SK-N-MC (cell line): ENCODE data around the gene HMGCS1.

Experiments used
- DNase-seq: peaks from one replicate; pipeline ENCODE4 v3.0.0-alpha.2; 2011; ENCODE audit warnings: low read depth, low spot score
- H3K27ac ChIP-seq: fragments of 200-600 bp; sonication (generic); 2 replicates; pipeline ENCODE4 v1.5.1; 2016; ENCODE audit warnings: mixed run types
- H3K36me3 ChIP-seq: fragments of 200-600 bp; sonication (generic); 2 replicates; pipeline ENCODE4 v1.6.1; 2017; ENCODE audit warnings: antibody characterized with exemption, low read length, mixed read lengths; ENCODE audit not compliant: insufficient read depth
- H3K4me3 ChIP-seq: fragments of 200-600 bp; sonication (generic); 2 replicates; pipeline ENCODE4 v1.5.1; 2016
- H3K9ac ChIP-seq: fragments of 200-600 bp; sonication (generic); 2 replicates; pipeline ENCODE4 v1.8.0; 2017; ENCODE audit warnings: mixed run types, mixed read lengths; ENCODE audit not compliant: insufficient read length
- H3K9me3 ChIP-seq: fragments of 200-600 bp; sonication (generic); 2 replicates; pipeline ENCODE4 v1.6.1; 2017; ENCODE audit warnings: low read depth, mild to moderate bottlenecking, antibody characterized with exemption, low read length, moderate library complexity, mixed read lengths
- EZH2 ChIP-seq: fragments of 200-600 bp; sonication (generic); IDR thresholded peaks from one replicate; pipeline ENCODE4 v1.6.1; 2017; ENCODE audit warnings: antibody characterized with exemption
- FOXP2 ChIP-seq: optimal IDR thresholded peaks from 2 replicates; pipeline ENCODE3; 2011; ENCODE audit warnings: mild to moderate bottlenecking, moderate library complexity; ENCODE audit not compliant: insufficient read depth; ENCODE audit errors: extremely low read length, control extremely low read depth
- POLR2AphosphoS5 ChIP-seq: IDR thresholded peaks from 2 replicates; pipeline ENCODE4 v1.6.1; 2012; ENCODE audit warnings: mild to moderate bottlenecking, low read depth, low read length, borderline replicate concordance

Gene HMGCS1

DNA sequence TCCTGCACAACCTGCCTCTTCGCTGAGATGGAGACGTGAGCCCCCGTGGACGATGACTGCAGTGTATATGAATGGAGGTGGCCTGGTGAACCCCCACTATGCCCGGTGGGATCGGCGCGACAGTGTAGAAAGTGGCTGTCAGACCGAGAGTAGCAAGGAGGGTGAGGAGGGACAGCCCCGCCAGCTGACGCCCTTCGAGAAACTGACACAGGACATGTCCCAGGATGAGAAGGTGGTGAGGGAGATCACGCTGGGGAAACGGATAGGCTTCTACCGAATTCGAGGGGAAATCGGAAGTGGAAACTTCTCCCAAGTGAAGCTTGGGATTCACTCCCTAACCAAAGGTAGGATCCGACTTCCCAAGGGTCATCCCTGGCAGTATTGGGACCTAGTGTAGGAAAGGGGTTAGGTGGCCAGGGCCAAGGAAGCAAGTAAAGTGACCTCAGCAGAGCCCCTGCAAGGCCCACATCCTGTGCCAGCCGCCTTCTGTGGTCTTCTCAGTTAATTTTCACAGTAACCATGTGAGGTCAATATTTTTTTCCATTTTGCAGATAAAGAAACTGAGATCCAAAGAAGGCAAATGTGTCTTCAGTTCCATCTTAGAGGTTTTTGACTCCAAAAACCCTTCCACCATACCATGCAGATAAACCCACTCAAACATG, 67.4 kb downstream of the HMGCS1 start:
- Histone ChIP-seq H3K9me3 (no peaks in the 10 kb centered on the region), H3K4me3 (no peak overlapping the region), H3K36me3 (no peaks in the 10 kb centered on the region), H3K9ac (no peak overlapping the region), H3K27ac (no peak overlapping the region)
- no peak for DNase-seq
- TF ChIP-seq FOXP2 (no peak), POLR2AphosphoS5 (no peak), EZH2 (no peak)

DNA sequence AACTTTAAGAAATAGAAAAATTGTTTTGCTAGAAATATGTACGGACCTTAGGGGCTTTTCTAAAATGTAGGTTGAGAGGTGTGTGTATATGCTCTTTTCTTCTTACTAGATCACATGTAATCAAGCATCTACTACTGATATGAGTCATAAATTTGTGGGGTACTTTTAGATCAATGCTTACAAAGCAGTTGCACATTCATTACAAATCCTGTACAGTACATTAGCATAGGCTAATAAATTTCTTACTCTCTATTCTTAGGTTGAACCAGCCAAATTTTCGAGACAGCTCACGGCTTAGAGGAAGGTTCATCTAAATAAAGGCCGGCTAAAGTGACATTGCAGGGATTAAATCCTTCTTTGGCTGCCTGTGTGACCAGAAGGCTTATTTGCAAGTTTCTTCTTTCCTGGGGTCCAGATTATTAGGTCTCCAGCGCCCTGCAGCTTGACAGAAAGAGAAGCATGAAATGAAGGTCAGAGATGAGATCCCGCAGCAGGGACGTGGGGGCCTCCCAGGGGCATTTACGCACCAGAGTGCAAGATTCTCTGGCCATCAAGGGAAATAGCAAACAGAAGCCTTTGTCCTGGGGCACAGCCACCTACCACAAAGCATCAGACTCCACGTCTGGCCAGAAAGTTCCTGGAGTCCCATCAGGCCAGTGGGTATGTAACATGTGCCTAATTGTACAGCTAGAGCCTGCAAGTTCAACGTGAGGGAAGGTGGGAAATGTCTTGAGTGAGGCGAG, 68.2 kb downstream of the HMGCS1 start:
- no peak overlapping the region for H3K9ac ChIP-seq
- no peaks in the 10 kb centered on the region for H3K36me3 ChIP-seq
- no peak overlapping the region for H3K27ac ChIP-seq
- no peak overlapping the region for H3K4me3 ChIP-seq
- DNase-seq = no peak
- H3K9me3 ChIP-seq = no peaks in the 10 kb centered on the region
- TF ChIP-seq FOXP2 = no peak
- no peak for TF ChIP-seq EZH2
- TF ChIP-seq POLR2AphosphoS5 = no peak

DNA sequence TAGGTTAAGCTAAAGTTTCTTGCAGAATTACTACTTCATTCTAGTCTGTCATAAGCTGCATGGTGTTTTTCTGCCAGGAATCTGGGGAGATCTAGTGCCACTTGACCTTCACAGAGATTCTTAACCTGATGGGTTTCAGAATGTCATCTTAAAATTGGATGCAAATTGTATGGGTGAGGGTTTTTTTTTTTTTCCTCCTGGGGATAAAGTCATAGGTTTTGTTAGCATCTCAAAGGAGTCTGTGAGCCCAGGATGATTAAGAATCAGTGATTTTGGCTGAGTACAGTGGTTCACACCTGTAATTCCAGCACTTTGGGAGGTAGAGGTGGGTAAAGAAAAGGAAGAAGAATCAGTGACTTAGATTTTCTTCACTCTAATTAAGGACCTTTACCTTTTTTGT, 69.9 kb downstream of the HMGCS1 start:
- Histone ChIP-seq H3K36me3 (no peaks in the 10 kb centered on the region), H3K9ac (no peak overlapping the region), H3K9me3 (no peaks in the 10 kb centered on the region), H3K27ac (no peak overlapping the region), H3K4me3 (no peak overlapping the region)
- no peak for DNase-seq
- no peak for TF ChIP-seq POLR2AphosphoS5
- no peak for TF ChIP-seq FOXP2
- no peak for TF ChIP-seq EZH2

DNA sequence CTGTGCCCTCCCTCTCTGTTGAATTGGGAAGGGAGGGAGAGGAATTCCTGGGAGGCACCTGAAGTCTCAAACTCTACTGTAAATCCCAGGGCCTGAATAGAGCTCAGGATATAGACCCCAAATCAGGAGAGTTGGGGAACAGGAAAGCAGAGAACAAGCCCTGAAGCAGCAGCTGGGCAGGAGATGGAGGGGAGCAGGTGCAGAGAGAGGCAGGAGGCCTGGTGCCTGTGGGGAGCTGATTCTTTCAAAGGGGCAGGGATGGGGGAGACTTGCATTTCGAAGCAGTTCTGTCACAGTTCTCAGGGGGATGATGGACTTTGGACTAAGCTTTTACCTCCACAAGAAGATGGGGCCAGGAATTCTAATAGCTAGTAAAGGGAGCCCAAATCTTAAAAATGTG, 71.0 kb downstream of the HMGCS1 start:
- Histone ChIP-seq H3K36me3 (no peaks in the 10 kb centered on the region), H3K9me3 (no peaks in the 10 kb centered on the region), H3K9ac (no peak overlapping the region), H3K27ac (no peak overlapping the region), H3K4me3 (no peak overlapping the region)
- TF ChIP-seq POLR2AphosphoS5 = no peak
- no peak for TF ChIP-seq EZH2
- no peak for TF ChIP-seq FOXP2
- DNase-seq = no peak
